CD8-positive, alpha-beta memory T cell (primary cell): Measurements from ENCODE around the gene FER1L5. TPM values are rescaled to one million over a fixed set of nuclear protein-coding genes. Genes with fewer than 3 reads are reported as not detected.
A peak's percentile ranks its signal among the peaks of the same experiment; 100 is the strongest.
"Not testable (repeated sequence)": the region's sequence is repeated elsewhere in the genome, so short reads cannot be mapped to it uniquely, and the experiment has no call there.

Experiments used
- CTCF ChIA-PET: fragments of 350-600 bp; sonication (Branson Sonifier 250); formaldehyde crosslinking; loops from one replicate; lab custom pipeline; 2021; ENCODE audit warnings: antibody characterized with exemption; lab: Charles Lee
- POLR2A ChIA-PET: fragments of 350-600 bp; sonication (Branson Sonifier 250); formaldehyde crosslinking; loops from one replicate; lab custom pipeline; 2021; ENCODE audit warnings: antibody characterized with exemption; lab: Charles Lee
- DNase-seq, 5 donors: peaks; one replicate each; pipeline versions ENCODE4 v3.0.0 to v3.0.0-alpha.2; 2020 to 2022; ENCODE audit warnings: mixed read lengths in 1 of 5
- H3K27ac ChIP-seq: one replicate; pipeline ENCODE4 v1.7.0; 2013; ENCODE audit warnings: low read depth, mild to moderate bottlenecking, low read length, moderate library complexity
- H3K27me3 ChIP-seq: 2 replicates; pipeline ENCODE4 v1.7.0; 2013; ENCODE audit warnings: low read length, mild to moderate bottlenecking; ENCODE audit not compliant: insufficient read depth, poor library complexity, severe bottlenecking
- H3K36me3 ChIP-seq: 2 replicates; pipeline ENCODE4 v1.7.0; 2013; ENCODE audit warnings: mild to moderate bottlenecking, low read length, moderate library complexity; ENCODE audit not compliant: insufficient read depth
- H3K4me1 ChIP-seq: 2 replicates; pipeline ENCODE4 v1.7.0; 2013; ENCODE audit warnings: mild to moderate bottlenecking, low read length, moderate library complexity; ENCODE audit not compliant: insufficient read depth
- H3K4me3 ChIP-seq: 2 replicates; pipeline ENCODE4 v1.7.0; 2013; ENCODE audit warnings: mild to moderate bottlenecking, low read length
- H3K9me3 ChIP-seq: 2 replicates; pipeline ENCODE4 v1.7.0; 2013; ENCODE audit warnings: mild to moderate bottlenecking, low read length
- H3K27ac Mint-ChIP-seq, 8 donors: one replicate each; pipeline ENCODE4 v1.8.0; 2020 to 2021; ENCODE audit warnings: mixed read lengths in 8 of 8, mild to moderate bottlenecking in 6 of 8, inconsistent platforms in 3 of 8, moderate library complexity in 3 of 8
- H3K27me3 Mint-ChIP-seq, 2 donors: one replicate each; pipeline ENCODE4 v1.8.0; 2020 to 2021; ENCODE audit warnings: mixed read lengths in 2 of 2, mild to moderate bottlenecking in 1 of 2, moderate library complexity in 1 of 2
- H3K36me3 Mint-ChIP-seq, 3 donors: one replicate each; pipeline ENCODE4 v1.8.0; 2020 to 2021; ENCODE audit warnings: mixed read lengths in 3 of 3, inconsistent platforms in 1 of 3, mild to moderate bottlenecking in 1 of 3
- H3K4me1 Mint-ChIP-seq, 3 donors: one replicate each; pipeline ENCODE4 v1.8.0; 2020 to 2021; ENCODE audit warnings: mixed read lengths in 3 of 3, inconsistent platforms in 1 of 3, mild to moderate bottlenecking in 1 of 3
- H3K4me3 Mint-ChIP-seq, 7 donors: one replicate each; pipeline ENCODE4 v1.8.0; 2020 to 2021; ENCODE audit warnings: mixed read lengths in 7 of 7, mild to moderate bottlenecking in 6 of 7, moderate library complexity in 4 of 7, inconsistent platforms in 2 of 7
- H3K9me3 Mint-ChIP-seq, 5 donors: one replicate each; pipeline ENCODE4 v1.8.0; 2020 to 2022; ENCODE audit warnings: mixed read lengths in 5 of 5, mild to moderate bottlenecking in 3 of 5, moderate library complexity in 2 of 5, inconsistent platforms in 1 of 5
- polyA plus RNA-seq: library from polyadenylated mRNA; unstranded; fragments of 300-500 nt; fragmentation: Illumina TruSeq; gene quantifications from one replicate; pipeline ENCODE4 v1.2.3, GENCODE V29; 2021
- total RNA-seq, 2 experiments: library from RNA; stranded (reverse); gene quantifications; one replicate each; pipeline ENCODE4 v1.2.3, GENCODE V29; 2021

FER1L5 gene
- total and polyA plus RNA-seq, 3 experiments from 2014 or later = not detected

GRCh38 chr2:96661324-96661723 lies 18.8 kb downstream of the FER1L5 start:
- no peak overlapping the region for H3K27ac Mint-ChIP-seq
- H3K27me3 Mint-ChIP-seq = peaks cover 5% of the 10 kb centered on the region in 2 donors
- peaks cover 0 to 3% (median 0%) of the 10 kb centered on the region in 3 donors for H3K36me3 Mint-ChIP-seq
- no peaks in the 10 kb centered on the region for H3K9me3 Mint-ChIP-seq
- Histone ChIP-seq H3K36me3 (no peaks in the 10 kb centered on the region), H3K27ac (no peak overlapping the region), H3K4me1 (no peaks in the 10 kb centered on the region), H3K4me3 (no peak overlapping the region), H3K9me3 (no peaks in the 10 kb centered on the region), H3K27me3 (no peaks in the 10 kb centered on the region)
- ChIA-PET CTCF (no interaction called here), POLR2A (no interaction called here)
- H3K4me3 Mint-ChIP-seq = no peak overlapping the region
- no peaks in the 10 kb centered on the region for H3K4me1 Mint-ChIP-seq
- DNase-seq = no peak

- Mint-ChIP-seq H3K27ac (no peak overlapping the region), H3K9me3 (no peaks in the 10 kb centered on the region), H3K27me3 (peaks cover 5% of the 10 kb centered on the region in 2 donors), H3K4me1 (no peaks in the 10 kb centered on the region), H3K4me3 (no peak overlapping the region), H3K36me3 (peaks cover 0 to 3% (median 0%) of the 10 kb centered on the region in 3 donors)
- Histone ChIP-seq H3K9me3 (no peaks in the 10 kb centered on the region), H3K27ac (no peak overlapping the region), H3K4me3 (no peak overlapping the region), H3K36me3 (no peaks in the 10 kb centered on the region), H3K27me3 (no peaks in the 10 kb centered on the region), H3K4me1 (no peaks in the 10 kb centered on the region)
- CTCF ChIA-PET = no interaction called here
- POLR2A ChIA-PET = no interaction called here
- no peak for DNase-seq
Observed at GRCh38 chr2:96662360-96662759, 19.8 kb downstream of the FER1L5 start.

- Histone ChIP-seq H3K4me3 (no peak overlapping the region), H3K27me3 (no peaks in the 10 kb centered on the region), H3K27ac (no peak overlapping the region), H3K4me1 (no peaks in the 10 kb centered on the region), H3K36me3 (no peaks in the 10 kb centered on the region), H3K9me3 (no peaks in the 10 kb centered on the region)
- no peak for DNase-seq
- Mint-ChIP-seq H3K9me3 (no peaks in the 10 kb centered on the region), H3K4me1 (no peaks in the 10 kb centered on the region), H3K4me3 (no peak overlapping the region), H3K27me3 (peaks cover 5% of the 10 kb centered on the region in 2 donors), H3K36me3 (peaks cover 0 to 3% (median 0%) of the 10 kb centered on the region in 3 donors), H3K27ac (peak overlapping the region in 1 of 8 donors; percentile 47)
- POLR2A ChIA-PET = no interaction called here
- CTCF ChIA-PET = no interaction called here
Observed at GRCh38 chr2:96663177-96663576, 20.6 kb downstream of the FER1L5 start.

- ChIA-PET CTCF (no interaction called here), POLR2A (no interaction called here)
- H3K27ac ChIP-seq = no peak overlapping the region
- no peaks in the 10 kb centered on the region for H3K4me1 Mint-ChIP-seq
- H3K9me3 Mint-ChIP-seq = no peaks in the 10 kb centered on the region
- no peak overlapping the region for H3K27ac Mint-ChIP-seq
- H3K4me3 Mint-ChIP-seq = no peak overlapping the region
- H3K36me3 Mint-ChIP-seq = peaks cover 0 to 3% (median 0%) of the 10 kb centered on the region in 3 donors
- H3K27me3 Mint-ChIP-seq = peaks cover 5% of the 10 kb centered on the region in 2 donors
- no peak for DNase-seq
- no peaks in the 10 kb centered on the region for H3K4me1 ChIP-seq
- H3K9me3 ChIP-seq = no peaks in the 10 kb centered on the region
- H3K4me3 ChIP-seq = no peak overlapping the region
- H3K27me3 ChIP-seq = no peaks in the 10 kb centered on the region
- H3K36me3 ChIP-seq = no peaks in the 10 kb centered on the region
Observed at GRCh38 chr2:96663829-96664228, 21.3 kb downstream of the FER1L5 start.

GRCh38 chr2:96664366-96664925 lies 21.9 kb downstream of the FER1L5 start:
- POLR2A ChIA-PET = no interaction called here
- no peak overlapping the region for H3K27ac Mint-ChIP-seq
- H3K4me1 Mint-ChIP-seq = no peaks in the 10 kb centered on the region

GRCh38 chr2:96665083-96665569 lies 22.6 kb downstream of the FER1L5 start:
- DNase-seq = no peak
- H3K9me3 Mint-ChIP-seq = no peaks in the 10 kb centered on the region
- ChIA-PET POLR2A (no interaction called here), CTCF (no interaction called here)
- no peak overlapping the region for H3K4me3 ChIP-seq
- no peak overlapping the region for H3K4me3 Mint-ChIP-seq
- peak overlapping the region in 1 of 8 donors; percentile 36 for H3K27ac Mint-ChIP-seq
- no peak overlapping the region for H3K27ac ChIP-seq
- H3K27me3 Mint-ChIP-seq = peaks cover 5% of the 10 kb centered on the region in 2 donors
- no peaks in the 10 kb centered on the region for H3K36me3 ChIP-seq
- no peaks in the 10 kb centered on the region for H3K4me1 ChIP-seq
- no peaks in the 10 kb centered on the region for H3K4me1 Mint-ChIP-seq
- no peaks in the 10 kb centered on the region for H3K9me3 ChIP-seq
- H3K36me3 Mint-ChIP-seq = peaks cover 0 to 3% (median 0%) of the 10 kb centered on the region in 3 donors
- no peaks in the 10 kb centered on the region for H3K27me3 ChIP-seq

More at GRCh38 chr2:96664366-96664925, 21.9 kb downstream of the FER1L5 start:
- Histone ChIP-seq H3K27me3 (no peaks in the 10 kb centered on the region), H3K27ac (no peak overlapping the region), H3K9me3 (no peaks in the 10 kb centered on the region), H3K36me3 (no peaks in the 10 kb centered on the region), H3K4me1 (no peaks in the 10 kb centered on the region), H3K4me3 (no peak overlapping the region)
- Mint-ChIP-seq H3K27me3 (peaks cover 5% of the 10 kb centered on the region in 2 donors), H3K4me3 (no peak overlapping the region), H3K36me3 (peaks cover 0 to 3% (median 0%) of the 10 kb centered on the region in 3 donors), H3K9me3 (no peaks in the 10 kb centered on the region)
- no peak for DNase-seq
- CTCF ChIA-PET = no interaction called here

- not testable (repeated sequence) for H3K27me3 Mint-ChIP-seq
Observed at GRCh38 chr2:96665717-96666116, 23.2 kb downstream of the FER1L5 start.

GRCh38 chr2:96668771-96669170 lies 26.2 kb downstream of the FER1L5 start:
- POLR2A ChIA-PET = no interaction called here
- CTCF ChIA-PET = no interaction called here
- Histone ChIP-seq H3K27me3 (no peaks in the 10 kb centered on the region), H3K36me3 (no peaks in the 10 kb centered on the region), H3K4me3 (no peak overlapping the region), H3K27ac (no peak overlapping the region), H3K9me3 (no peaks in the 10 kb centered on the region), H3K4me1 (no peaks in the 10 kb centered on the region)
- Mint-ChIP-seq H3K36me3 (no peaks in the 10 kb centered on the region), H3K4me3 (no peak overlapping the region), H3K9me3 (no peaks in the 10 kb centered on the region), H3K4me1 (no peaks in the 10 kb centered on the region), H3K27ac (no peak overlapping the region), H3K27me3 (peaks cover 0 to 4% of the 10 kb centered on the region in 2 donors)
- no peak for DNase-seq

More at GRCh38 chr2:96665717-96666116, 23.2 kb downstream of the FER1L5 start:
- H3K4me3 ChIP-seq, H3K27me3 ChIP-seq, DNase-seq, H3K27ac ChIP-seq, H3K4me3 Mint-ChIP-seq, H3K4me1 ChIP-seq, CTCF ChIA-PET, H3K36me3 Mint-ChIP-seq, H3K9me3 ChIP-seq, POLR2A ChIA-PET, H3K4me1 Mint-ChIP-seq, H3K36me3 ChIP-seq, H3K9me3 Mint-ChIP-seq: not testable (repeated sequence)
- H3K27ac Mint-ChIP-seq = peak overlapping the region in 1 of 8 donors; percentile 63
